Breast epithelium (tissue), 4 donors: ENCODE measurements around the gene VDAC1. TPM values are rescaled to one million over a fixed set of nuclear protein-coding genes. Genes with fewer than 3 reads are reported as not detected.

ENCODE experiments used
- DNase-seq, 2 donors: peaks; one replicate each; pipeline ENCODE4 v3.0.0-alpha.2; 2019; ENCODE audit warnings: low spot score in 2 of 2
- H3K27ac ChIP-seq, 2 donors: fragments of 200-600 bp; sonication (generic) in 1 of 2; one replicate each; pipeline ENCODE4 v1.5.1; 2016 to 2019; ENCODE audit warnings: mild to moderate bottlenecking in 1 of 2
- H3K27me3 ChIP-seq, 2 donors: fragments of 200-600 bp; sonication (generic) in 1 of 2; one replicate each; pipeline versions ENCODE4 v1.5.1 to v1.6.0; 2017 to 2019; ENCODE audit warnings: control low read depth in 1 of 2, mild to moderate bottlenecking in 1 of 2
- H3K36me3 ChIP-seq: fragments of 200-600 bp; one replicate; pipeline ENCODE4 v1.5.1; 2019
- H3K4me1 ChIP-seq, 2 donors: fragments of 200-600 bp; sonication (generic); one replicate each; pipeline ENCODE4 v1.5.1; 2016 to 2019; ENCODE audit warnings: control low read depth in 1 of 2
- H3K4me3 ChIP-seq, 3 donors: fragments of 200-600 bp; sonication (generic); 1 replicate in 2 of 3; 2 replicates in 1 of 3; pipeline ENCODE4 v1.5.1; 2016 to 2019; ENCODE audit warnings: mild to moderate bottlenecking in 3 of 3, moderate library complexity in 2 of 3
- H3K9me3 ChIP-seq, 2 donors: fragments of 200-600 bp; sonication (generic) in 1 of 2; one replicate each; pipeline ENCODE4 v1.5.1; 2016 to 2019; ENCODE audit warnings: control low read depth in 1 of 2
- POLR2A ChIP-seq: fragments of 450-650 bp; IDR thresholded peaks from one replicate; pipeline ENCODE4 v1.6.1; 2016; ENCODE audit warnings: antibody characterized with exemption, mild to moderate bottlenecking, moderate library complexity
- POLR2AphosphoS5 ChIP-seq, 3 donors: sonication (generic); formaldehyde crosslinking; IDR thresholded peaks; one replicate each; pipeline ENCODE4 v1.6.1; 2017; ENCODE audit warnings: antibody characterized with exemption in 3 of 3
- intact Hi-C: fragments of 100-400 bp; cut with DNase I; formaldehyde crosslinking; loops from one replicate; pipeline ENCODE4 v1.15.1; 2023; ENCODE audit warnings: low total_unique reads
- total RNA-seq, 3 donors: library from RNA; depleted of rRNA; stranded (reverse); fragments of >200 nt; gene quantifications; one replicate each; pipeline ENCODE4 v1.1.0, GENCODE V29; 2016
- TF ChIP-seq, protein P1 (sequence below), 3 donors: fragments of 450-650 bp; IDR thresholded peaks; one replicate each; pipeline ENCODE4 v1.5.1; 2016 to 2017; ENCODE audit warnings: antibody characterized with exemption in 3 of 3, mild to moderate bottlenecking in 3 of 3, moderate library complexity in 3 of 3

VDAC1 gene
- total RNA-seq, 3 donors from 2014 or later = 113 to 141 (median 118) TPM

DNA sequence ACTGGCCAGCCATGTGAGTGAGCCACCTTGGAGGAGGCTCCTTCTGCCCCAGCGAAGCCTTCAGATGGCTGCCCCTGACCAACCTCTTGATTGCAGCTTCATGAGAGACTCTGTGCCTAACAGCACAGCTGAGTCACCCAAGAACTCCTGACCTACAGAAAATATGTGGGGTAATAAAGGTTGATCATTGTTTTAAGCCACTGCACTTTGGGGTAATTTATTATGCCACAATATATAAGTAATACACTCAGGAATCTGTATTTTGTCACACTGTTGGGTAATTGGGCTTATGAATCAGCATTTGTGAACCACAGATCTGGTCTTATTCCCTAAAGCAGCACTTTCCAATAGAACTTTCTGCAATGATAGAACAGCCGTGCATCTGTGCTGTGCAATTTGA lies 24.4 kb upstream of the VDAC1 start:
- Histone ChIP-seq H3K27ac (no peak overlapping the region), H3K4me1 (no peaks in the 10 kb centered on the region), H3K27me3 (no peaks in the 10 kb centered on the region), H3K9me3 (no peaks in the 10 kb centered on the region), H3K36me3 (no peaks in the 10 kb centered on the region), H3K4me3 (no peak overlapping the region)
- TF ChIP-seq POLR2A = no peak
- TF ChIP-seq, protein P1, sequence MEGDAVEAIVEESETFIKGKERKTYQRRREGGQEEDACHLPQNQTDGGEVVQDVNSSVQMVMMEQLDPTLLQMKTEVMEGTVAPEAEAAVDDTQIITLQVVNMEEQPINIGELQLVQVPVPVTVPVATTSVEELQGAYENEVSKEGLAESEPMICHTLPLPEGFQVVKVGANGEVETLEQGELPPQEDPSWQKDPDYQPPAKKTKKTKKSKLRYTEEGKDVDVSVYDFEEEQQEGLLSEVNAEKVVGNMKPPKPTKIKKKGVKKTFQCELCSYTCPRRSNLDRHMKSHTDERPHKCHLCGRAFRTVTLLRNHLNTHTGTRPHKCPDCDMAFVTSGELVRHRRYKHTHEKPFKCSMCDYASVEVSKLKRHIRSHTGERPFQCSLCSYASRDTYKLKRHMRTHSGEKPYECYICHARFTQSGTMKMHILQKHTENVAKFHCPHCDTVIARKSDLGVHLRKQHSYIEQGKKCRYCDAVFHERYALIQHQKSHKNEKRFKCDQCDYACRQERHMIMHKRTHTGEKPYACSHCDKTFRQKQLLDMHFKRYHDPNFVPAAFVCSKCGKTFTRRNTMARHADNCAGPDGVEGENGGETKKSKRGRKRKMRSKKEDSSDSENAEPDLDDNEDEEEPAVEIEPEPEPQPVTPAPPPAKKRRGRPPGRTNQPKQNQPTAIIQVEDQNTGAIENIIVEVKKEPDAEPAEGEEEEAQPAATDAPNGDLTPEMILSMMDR (IDR thresholded peaks at IDR 0.05) = no peak
- TF ChIP-seq POLR2AphosphoS5 (IDR thresholded peaks at IDR 0.05) = no peak
- no peak for DNase-seq
- intact Hi-C loops = no loop called here

DNA sequence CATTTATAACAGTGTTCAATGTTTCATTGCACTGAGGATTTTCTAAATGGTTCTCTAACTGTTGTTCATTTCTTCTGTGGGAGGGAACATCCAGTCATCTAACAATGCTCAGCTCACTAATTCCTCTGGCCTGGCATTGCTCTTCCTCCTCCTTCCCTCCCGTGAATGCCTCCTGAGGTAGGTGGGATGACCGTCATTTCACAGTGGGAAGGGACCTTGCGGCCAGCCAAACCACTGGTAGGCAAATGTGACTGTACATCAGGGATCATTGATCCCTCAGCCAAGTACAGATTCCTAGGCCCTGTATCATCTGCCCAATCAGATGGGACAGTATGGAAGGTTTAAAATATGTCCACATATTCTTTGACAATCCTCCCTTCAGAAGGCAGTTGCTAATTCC lies 23.7 kb upstream of the VDAC1 start:
- H3K36me3 ChIP-seq = no peaks in the 10 kb centered on the region
- DNase-seq = no peak
- no peak overlapping the region for H3K27ac ChIP-seq
- TF ChIP-seq, protein P1 (IDR thresholded peaks at IDR 0.05) = no peak
- TF ChIP-seq POLR2AphosphoS5 (IDR thresholded peaks at IDR 0.05) = no peak
- TF ChIP-seq POLR2A = no peak
- no peaks in the 10 kb centered on the region for H3K27me3 ChIP-seq
- H3K4me1 ChIP-seq = no peaks in the 10 kb centered on the region
- H3K9me3 ChIP-seq = no peaks in the 10 kb centered on the region
- H3K4me3 ChIP-seq = no peak overlapping the region
- intact Hi-C loops = no loop called here

DNA sequence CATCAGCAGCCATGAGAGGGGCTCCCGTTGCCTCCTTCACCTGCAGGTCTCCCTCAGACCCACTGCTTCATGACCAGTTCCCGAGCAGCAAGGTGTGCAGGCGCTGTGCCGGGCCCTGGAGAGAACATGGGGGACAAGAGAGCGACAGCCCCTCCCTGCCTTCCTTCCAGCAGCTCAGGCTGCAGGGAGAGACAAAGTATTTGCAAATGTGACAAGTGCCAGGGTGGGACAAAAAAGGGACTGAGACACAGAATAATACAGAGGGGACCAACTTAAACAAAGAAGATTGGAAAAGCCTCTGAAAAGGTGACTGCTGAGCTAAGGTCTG lies 22.5 kb upstream of the VDAC1 start:
- Histone ChIP-seq H3K4me3 (no peak overlapping the region), H3K27me3 (no peaks in the 10 kb centered on the region), H3K4me1 (no peaks in the 10 kb centered on the region), H3K36me3 (no peaks in the 10 kb centered on the region), H3K9me3 (no peaks in the 10 kb centered on the region), H3K27ac (no peak overlapping the region)
- intact Hi-C loops = no loop called here
- TF ChIP-seq POLR2A (no peak), POLR2AphosphoS5 (IDR thresholded peaks at IDR 0.05) (no peak)
- TF ChIP-seq, protein P1 (IDR thresholded peaks at IDR 0.05) = no peak
- no peak for DNase-seq

DNA sequence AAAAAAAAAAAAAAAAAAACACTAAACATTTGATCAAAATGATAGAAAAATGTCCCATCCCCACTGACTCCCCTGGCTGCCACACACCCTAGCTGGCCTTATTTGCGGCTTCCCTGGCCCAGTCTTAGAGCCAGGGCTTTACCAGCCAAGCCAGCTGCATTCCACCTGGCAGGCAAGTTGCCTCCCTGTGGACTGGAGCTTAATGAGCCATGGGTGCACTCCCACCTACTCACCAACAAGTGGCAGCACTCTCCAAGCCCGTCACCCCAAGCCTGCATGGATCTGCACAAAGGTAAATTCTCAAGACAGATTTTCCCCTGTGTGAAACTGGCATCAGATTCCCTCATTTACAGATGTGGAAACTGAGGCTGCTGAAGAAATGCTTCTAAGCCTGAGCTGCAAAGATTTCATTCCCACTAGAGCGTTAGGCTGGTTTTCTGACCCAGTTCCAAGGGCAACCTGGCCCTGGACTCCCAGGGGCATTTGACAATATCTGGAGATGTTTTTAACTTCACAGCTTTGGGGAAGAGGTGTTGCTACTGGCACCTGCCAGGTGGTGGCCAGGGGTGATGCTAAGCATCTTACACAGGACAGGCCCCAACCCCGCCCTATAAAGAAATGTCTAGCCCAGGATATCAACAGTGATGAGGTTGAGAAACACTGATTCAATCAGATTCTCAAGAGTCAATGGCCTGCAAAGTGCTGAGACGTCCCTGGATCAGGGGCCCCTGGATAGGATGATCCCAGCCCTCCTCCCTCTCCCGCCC lies 21.9 kb upstream of the VDAC1 start:
- no peaks in the 10 kb centered on the region for H3K4me1 ChIP-seq
- no peak overlapping the region for H3K4me3 ChIP-seq
- no peaks in the 10 kb centered on the region for H3K36me3 ChIP-seq
- DNase-seq = peak; percentile 64 to 68
- intact Hi-C loops = no loop called here
- no peak overlapping the region for H3K27ac ChIP-seq
- H3K27me3 ChIP-seq = no peaks in the 10 kb centered on the region
- H3K9me3 ChIP-seq = no peaks in the 10 kb centered on the region
- TF ChIP-seq, protein P1 (IDR thresholded peaks at IDR 0.05) = peak in 2 of 3 donors; percentile 33 to 57
- no peak for TF ChIP-seq POLR2A

DNA sequence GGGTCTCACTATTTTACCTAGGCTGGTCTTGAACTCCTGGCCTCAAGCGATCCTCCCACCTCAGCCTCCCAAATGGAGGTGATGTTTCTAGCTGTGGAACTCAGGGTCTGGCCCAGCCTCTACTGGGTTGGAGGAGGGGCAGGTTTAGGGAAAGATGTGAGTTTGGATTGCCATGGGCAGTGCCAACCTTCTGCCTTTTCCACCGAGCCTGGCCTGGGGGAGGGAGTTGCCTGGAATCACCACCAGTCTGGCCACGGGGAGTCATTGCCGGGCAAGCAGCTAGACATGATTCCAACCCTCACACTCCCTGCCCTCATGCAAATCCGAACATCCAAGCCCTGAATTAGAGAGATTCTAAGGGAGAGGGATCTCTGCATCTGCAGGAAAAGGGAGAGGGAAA lies 21.0 kb upstream of the VDAC1 start:
- Histone ChIP-seq H3K4me1 (no peaks in the 10 kb centered on the region), H3K4me3 (no peak overlapping the region), H3K27me3 (no peaks in the 10 kb centered on the region), H3K27ac (no peak overlapping the region), H3K9me3 (no peaks in the 10 kb centered on the region), H3K36me3 (no peaks in the 10 kb centered on the region)
- TF ChIP-seq POLR2AphosphoS5 (IDR thresholded peaks at IDR 0.05) (no peak), POLR2A (no peak)
- TF ChIP-seq, protein P1 (IDR thresholded peaks at IDR 0.05) = no peak
- no peak for DNase-seq
- intact Hi-C loops = no loop called here
